Trophoblast cell (in vitro differentiated cells and primary cell): ENCODE results near the gene CNTFR.

Experiments
- DNase-seq, 2 donors: peaks; one replicate each; pipeline ENCODE4 v3.0.0-alpha.2; 2016
- H2AFZ ChIP-seq: 2 replicates; pipeline ENCODE4 v1.6.1; 2013; ENCODE audit warnings: low read length, moderate library complexity, mild to moderate bottlenecking; ENCODE audit not compliant: insufficient read depth, poor library complexity
- H2AK5ac ChIP-seq: 2 replicates; pipeline ENCODE4 v1.6.1; 2013; ENCODE audit warnings: mild to moderate bottlenecking, low read length
- H2BK120ac ChIP-seq: 2 replicates; pipeline ENCODE4 v1.6.1; 2013; ENCODE audit warnings: low read length, mild to moderate bottlenecking, moderate library complexity; ENCODE audit not compliant: insufficient read depth, poor library complexity
- H2BK12ac ChIP-seq: 2 replicates; pipeline ENCODE4 v1.6.1; 2013; ENCODE audit warnings: mild to moderate bottlenecking, low read length, moderate library complexity
- H2BK5ac ChIP-seq: 2 replicates; pipeline ENCODE4 v1.6.1; 2013; ENCODE audit warnings: low read length, low read depth, moderate library complexity, mild to moderate bottlenecking; ENCODE audit not compliant: poor library complexity
- H3K14ac ChIP-seq: 2 replicates; pipeline ENCODE4 v1.6.1; 2013; ENCODE audit warnings: mild to moderate bottlenecking, low read length
- H3K18ac ChIP-seq: 2 replicates; pipeline ENCODE4 v1.6.1; 2013; ENCODE audit warnings: mild to moderate bottlenecking, low read length
- H3K23ac ChIP-seq: 2 replicates; pipeline ENCODE4 v1.6.1; 2013; ENCODE audit warnings: low read length
- H3K27ac ChIP-seq: 2 replicates; pipeline ENCODE4 v1.5.1; 2013; ENCODE audit warnings: low read depth, mild to moderate bottlenecking, inconsistent platforms, low read length, moderate library complexity
- H3K27me3 ChIP-seq: 2 replicates; pipeline ENCODE4 v1.6.1; 2013; ENCODE audit warnings: inconsistent platforms, mild to moderate bottlenecking, low read length, moderate library complexity; ENCODE audit not compliant: insufficient read depth
- H3K36me3 ChIP-seq, 2 experiments: 1 replicate in 1 of 2; 2 replicates in 1 of 2; pipeline ENCODE4 v1.6.1; 2013; ENCODE audit warnings: low read length in 2 of 2, mild to moderate bottlenecking in 2 of 2, moderate library complexity in 1 of 2; ENCODE audit not compliant: insufficient read depth in 2 of 2, control insufficient read depth in 1 of 2
- H3K4ac ChIP-seq: 2 replicates; pipeline ENCODE4 v1.6.1; 2013; ENCODE audit warnings: low read depth, mild to moderate bottlenecking, low read length, moderate library complexity
- H3K4me1 ChIP-seq, 2 experiments: 1 replicate in 1 of 2; 2 replicates in 1 of 2; pipeline ENCODE4 v1.6.1; 2013; ENCODE audit warnings: low read length in 2 of 2, mild to moderate bottlenecking in 2 of 2, moderate library complexity in 1 of 2; ENCODE audit not compliant: insufficient read depth in 2 of 2, control insufficient read depth in 1 of 2
- H3K4me2 ChIP-seq: 2 replicates; pipeline ENCODE4 v1.6.1; 2013; ENCODE audit warnings: inconsistent platforms, mild to moderate bottlenecking, low read length, moderate library complexity
- H3K4me3 ChIP-seq: 2 replicates; pipeline ENCODE4 v1.5.1; 2013; ENCODE audit warnings: mild to moderate bottlenecking, low read depth, low read length, inconsistent platforms
- H3K79me1 ChIP-seq: one replicate; pipeline ENCODE4 v1.6.1; 2013; ENCODE audit warnings: low read length
- H3K79me2 ChIP-seq: 2 replicates; pipeline ENCODE4 v1.6.1; 2013; ENCODE audit warnings: low read length, mild to moderate bottlenecking; ENCODE audit not compliant: control insufficient read depth, insufficient read depth, poor library complexity
- H3K9ac ChIP-seq: 2 replicates; pipeline ENCODE4 v1.6.1; 2013; ENCODE audit warnings: mild to moderate bottlenecking, low read length
- H3K9me3 ChIP-seq: 2 replicates; pipeline ENCODE4 v1.6.1; 2013; ENCODE audit warnings: low read depth, mild to moderate bottlenecking, control low read depth, inconsistent platforms, low read length; ENCODE audit not compliant: insufficient read depth
- H4K12ac ChIP-seq: 2 replicates; pipeline ENCODE4 v1.6.1; 2013; ENCODE audit warnings: low read depth, mild to moderate bottlenecking, low read length, moderate library complexity
- H4K8ac ChIP-seq: 2 replicates; pipeline ENCODE4 v1.6.1; 2013; ENCODE audit warnings: low read depth, mild to moderate bottlenecking, low read length, moderate library complexity
- H4K91ac ChIP-seq: one replicate; pipeline ENCODE4 v1.6.1; 2013; ENCODE audit warnings: low read depth, mild to moderate bottlenecking, low read length, moderate library complexity
- WGBS: extraction: QIAGEN DNeasy Blood & Tissue Kit; methylation state at CpG from one replicate; pipeline ENCODE4 v1.1.7; 2013; ENCODE audit warnings: missing lambda C conversion rate; ENCODE audit not compliant: insufficient read length, insufficient coverage; ENCODE audit errors: extremely low coverage; 5-methylcytosine and 5-hydroxymethylcytosine counted together

CNTFR gene

DNA sequence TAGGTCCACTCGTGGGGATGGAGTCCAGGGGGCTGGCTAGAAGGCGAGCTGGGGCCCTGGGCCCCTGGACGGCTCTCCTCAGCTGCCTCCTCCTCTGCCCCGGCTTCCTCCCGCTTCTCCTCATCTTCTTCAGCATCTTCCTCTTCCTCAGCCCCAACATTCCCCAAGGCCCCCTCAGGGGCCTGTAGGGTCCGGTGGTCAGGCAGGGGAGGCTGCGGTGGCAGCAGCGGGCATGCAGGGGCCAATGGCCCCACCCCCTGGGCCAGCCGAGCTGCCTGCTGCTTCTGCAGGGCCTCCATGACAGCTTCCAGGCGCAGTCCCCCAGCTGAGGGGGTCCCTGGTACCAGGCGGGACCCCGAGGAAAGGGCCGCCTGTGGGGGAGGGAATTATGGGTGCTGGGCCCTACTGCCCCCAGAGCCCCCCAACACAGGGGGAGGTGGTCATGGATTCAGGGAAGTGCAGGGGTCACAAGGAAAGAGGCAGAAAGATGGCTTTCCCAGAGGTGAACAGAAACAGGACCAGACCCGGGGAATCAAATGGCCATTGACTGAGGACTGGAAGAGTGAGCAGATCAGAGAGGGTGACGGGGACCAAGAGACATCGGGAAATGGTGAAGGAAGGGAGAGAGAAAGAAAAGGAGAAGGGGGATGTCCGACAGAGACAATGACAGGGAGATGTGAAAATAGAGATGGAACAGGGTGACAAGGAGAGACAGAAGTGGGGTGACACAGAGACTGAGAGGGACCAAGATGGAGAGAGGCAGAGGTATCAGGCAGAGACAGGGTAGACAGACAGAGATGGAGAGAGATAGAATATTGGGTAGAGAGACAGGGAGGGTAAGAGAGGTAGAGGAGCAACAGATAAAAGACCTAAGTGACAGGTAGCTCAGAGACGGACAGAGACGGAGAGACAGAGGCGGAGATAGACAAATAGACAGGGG, 38.5 kb upstream of the CNTFR start:
- Histone ChIP-seq H3K18ac (no peak overlapping the region), H4K12ac (no peak overlapping the region), H2BK5ac (no peak overlapping the region), H3K79me2 (no peaks in the 10 kb centered on the region), H3K27me3 (peaks cover 66% of the 10 kb centered on the region), H2AK5ac (no peak overlapping the region), H2BK120ac (no peak overlapping the region), H4K8ac (no peak overlapping the region), H2BK12ac (no peak overlapping the region), H3K36me3 (no peaks in the 10 kb centered on the region), H3K79me1 (no peaks in the 10 kb centered on the region), H3K27ac (no peak overlapping the region), H4K91ac (no peak overlapping the region), H3K4ac (no peak overlapping the region), H3K4me3 (no peak overlapping the region), H2AFZ (no peak overlapping the region), H3K4me2 (peak overlapping the region; percentile 59), H3K14ac (no peak overlapping the region), H3K9ac (no peak overlapping the region), H3K4me1 (peaks cover 0 to 3% of the 10 kb centered on the region in 2 experiments), H3K9me3 (peaks cover 13% of the 10 kb centered on the region), H3K23ac (no peak overlapping the region)
- WGBS, result no CpG with 5 or more reads among the region's 20 CpGs
- DNase-seq, result no peak

DNA sequence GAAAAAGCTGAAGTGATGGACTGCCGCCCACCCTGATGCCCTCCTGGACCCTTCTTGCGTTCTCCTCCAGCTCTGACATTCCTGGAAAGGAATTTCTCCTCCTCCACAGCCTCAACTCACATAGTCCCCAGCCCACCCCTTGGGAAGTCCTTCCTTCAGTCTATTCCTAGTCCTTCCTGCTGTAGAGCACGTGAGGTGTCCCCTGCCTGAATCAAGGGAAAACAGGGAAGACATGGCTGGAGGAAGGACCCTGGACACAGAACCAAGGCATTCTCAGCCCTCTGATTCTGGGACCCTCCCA, 35.6 kb upstream of the CNTFR start:
- H2BK5ac ChIP-seq, result no peak overlapping the region
- H3K27me3 ChIP-seq, result peaks cover 56% of the 10 kb centered on the region
- no peak overlapping the region for H3K4ac ChIP-seq
- H2AFZ ChIP-seq, result no peak overlapping the region
- no peaks in the 10 kb centered on the region for H3K36me3 ChIP-seq
- no peak overlapping the region for H2BK12ac ChIP-seq
- no peak overlapping the region for H4K8ac ChIP-seq
- no peak overlapping the region for H3K27ac ChIP-seq
- peaks cover 16% of the 10 kb centered on the region for H3K9me3 ChIP-seq
- peaks cover 1% of the 10 kb centered on the region for H3K79me1 ChIP-seq
- no peak overlapping the region for H3K14ac ChIP-seq
- DNase-seq, result no peak
- no peak overlapping the region for H2AK5ac ChIP-seq
- H3K4me3 ChIP-seq, result no peak overlapping the region
- no peak overlapping the region for H4K12ac ChIP-seq
- H2BK120ac ChIP-seq, result no peak overlapping the region
- no peak overlapping the region for H3K23ac ChIP-seq
- H3K79me2 ChIP-seq, result peaks cover 1% of the 10 kb centered on the region
- no peak overlapping the region for H3K9ac ChIP-seq
- no peak overlapping the region for H3K18ac ChIP-seq
- H3K4me2 ChIP-seq, result no peak overlapping the region
- no peak overlapping the region for H4K91ac ChIP-seq
- H3K4me1 ChIP-seq, result peaks cover 4 to 5% of the 10 kb centered on the region in 2 experiments
- no CpG with 5 or more reads among the region's 3 CpGs for WGBS

DNA sequence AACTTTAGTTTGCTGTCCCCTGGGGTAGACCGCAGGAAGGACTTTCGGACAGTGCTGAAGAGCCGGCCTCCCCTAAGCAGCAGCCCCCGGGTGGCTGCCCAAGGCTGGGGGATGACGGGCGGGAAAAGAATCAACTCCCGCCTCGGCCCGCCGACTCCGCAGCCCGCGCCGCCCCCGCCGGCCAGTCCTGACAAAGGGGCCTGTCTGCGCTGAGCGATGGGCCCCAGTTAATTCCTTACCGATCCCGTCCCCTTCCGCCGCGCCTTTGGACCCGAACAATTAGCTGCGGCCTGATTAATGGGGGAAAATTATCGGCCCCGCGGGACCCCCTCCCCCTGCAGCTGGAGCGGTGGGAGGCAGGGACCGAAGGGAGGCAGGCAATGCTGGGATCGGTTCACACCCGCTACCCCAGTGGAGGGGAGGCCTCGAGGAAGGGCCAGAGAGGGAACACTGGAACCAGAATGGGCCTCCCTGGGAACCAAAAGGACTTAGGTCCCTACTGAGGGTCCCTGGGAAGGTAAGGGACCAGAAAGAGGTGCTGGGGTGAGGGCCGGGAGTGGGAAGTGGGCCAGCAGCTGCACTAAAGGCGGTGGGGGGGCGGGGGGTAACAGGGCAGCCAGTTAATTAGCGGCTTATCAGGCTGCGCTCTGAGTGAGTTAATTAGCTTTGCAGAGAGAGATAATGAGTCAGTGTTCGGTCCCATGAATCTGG, 35.1 kb upstream of the CNTFR start:
- no peak for DNase-seq
- Histone ChIP-seq H4K12ac (no peak overlapping the region), H3K18ac (no peak overlapping the region), H3K27me3 (peaks cover 52% of the 10 kb centered on the region), H3K4ac (no peak overlapping the region), H2AFZ (no peak overlapping the region), H3K27ac (no peak overlapping the region), H3K23ac (no peak overlapping the region), H2BK5ac (no peak overlapping the region), H3K79me1 (peaks cover 3% of the 10 kb centered on the region), H3K79me2 (peaks cover 2% of the 10 kb centered on the region), H3K36me3 (no peaks in the 10 kb centered on the region), H4K8ac (no peak overlapping the region), H2BK12ac (no peak overlapping the region), H3K14ac (no peak overlapping the region), H3K4me3 (no peak overlapping the region), H3K4me2 (no peak overlapping the region), H3K4me1 (peaks cover 7 to 10% of the 10 kb centered on the region in 2 experiments), H3K9ac (no peak overlapping the region), H3K9me3 (peaks cover 16% of the 10 kb centered on the region), H4K91ac (no peak overlapping the region), H2BK120ac (no peak overlapping the region), H2AK5ac (no peak overlapping the region)
- no CpG with 5 or more reads among the region's 39 CpGs for WGBS

DNA sequence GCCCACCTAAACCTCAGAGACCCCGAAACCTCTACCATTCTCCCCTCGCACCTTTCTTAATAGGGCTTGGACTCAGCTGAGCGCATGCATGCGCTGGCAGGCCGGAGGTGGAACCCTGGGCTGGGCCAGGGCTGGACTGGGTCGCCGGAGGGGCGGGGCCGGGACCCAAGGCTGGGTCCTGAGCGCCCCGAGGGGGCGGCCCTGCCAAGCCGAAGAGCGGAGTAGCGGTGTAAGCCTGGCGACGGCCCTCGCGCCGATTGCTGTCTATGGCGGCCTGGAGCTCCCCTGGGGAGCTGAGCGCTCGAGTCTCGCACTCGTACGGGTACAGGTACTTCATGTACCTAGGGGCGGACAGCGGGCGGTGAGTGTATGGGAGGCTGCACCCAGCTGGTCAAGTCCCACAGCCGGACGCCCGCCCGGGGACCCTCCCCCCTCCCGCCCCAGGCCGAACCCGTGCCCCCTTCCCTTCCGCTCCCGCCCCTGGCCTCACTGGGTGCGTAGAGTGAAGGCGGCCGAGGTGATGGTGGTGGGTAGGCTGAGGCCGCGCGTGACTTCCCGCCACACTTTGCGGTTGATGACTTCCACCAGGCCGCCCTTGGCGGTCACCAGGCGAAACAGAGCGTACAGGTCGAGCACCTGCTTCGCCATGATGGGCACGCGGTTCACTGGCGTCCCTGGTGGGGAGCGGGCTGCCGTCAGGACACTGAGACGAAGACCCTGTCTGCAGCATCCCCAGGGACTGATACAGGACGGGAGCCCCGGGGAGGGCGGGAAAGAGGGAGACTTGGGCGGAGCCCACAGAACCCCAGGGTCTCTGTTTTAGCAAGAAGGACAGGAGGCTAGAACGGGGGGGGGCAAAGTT, 34.1 kb upstream of the CNTFR start:
- Histone ChIP-seq H2AFZ (no peak overlapping the region), H3K27me3 (peaks cover 43% of the 10 kb centered on the region), H2BK120ac (no peak overlapping the region), H3K14ac (no peak overlapping the region), H3K9me3 (peaks cover 15% of the 10 kb centered on the region), H3K4me2 (no peak overlapping the region), H4K12ac (no peak overlapping the region), H3K18ac (no peak overlapping the region), H2BK12ac (no peak overlapping the region), H3K27ac (no peak overlapping the region), H4K91ac (no peak overlapping the region), H2BK5ac (no peak overlapping the region), H2AK5ac (no peak overlapping the region), H3K9ac (no peak overlapping the region), H3K4me3 (no peak overlapping the region), H3K79me1 (peaks cover 3% of the 10 kb centered on the region), H4K8ac (no peak overlapping the region), H3K23ac (no peak overlapping the region), H3K4ac (no peak overlapping the region), H3K79me2 (peaks cover 2% of the 10 kb centered on the region), H3K36me3 (no peaks in the 10 kb centered on the region), H3K4me1 (peaks cover 7 to 9% of the 10 kb centered on the region in 2 experiments)
- no CpG with 5 or more reads among the region's 63 CpGs for WGBS
- no peak for DNase-seq
